ENCODE data around the gene PLEKHA7.

DNA sequence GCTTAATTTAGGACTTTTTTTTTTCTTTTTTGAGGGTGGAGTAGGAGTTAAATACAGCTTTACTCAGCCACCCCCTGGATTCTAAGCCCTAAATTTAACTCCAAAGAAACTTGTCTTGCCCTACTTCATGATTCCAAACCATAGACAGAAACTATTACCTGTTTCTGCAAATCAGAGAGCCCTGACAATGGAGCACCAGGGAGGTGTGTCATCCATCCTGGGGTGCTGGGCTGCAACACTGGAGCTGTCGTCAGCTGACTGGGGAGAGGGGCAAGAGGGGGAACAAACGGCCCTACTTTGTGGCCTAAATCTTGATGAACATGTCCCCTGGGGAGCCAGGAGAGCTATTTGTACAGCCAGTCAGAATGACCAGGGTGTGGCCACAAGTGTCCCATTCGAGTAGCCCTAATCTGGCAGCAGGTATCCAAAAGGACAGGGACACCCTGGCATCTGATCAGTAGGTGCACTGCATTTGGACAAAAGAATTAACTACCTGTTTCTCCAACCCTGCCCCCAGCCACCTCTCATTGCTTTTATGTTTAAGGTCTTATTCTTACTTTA is 50.8 kb downstream of the PLEKHA7 start:
- no peak for TF ChIP-seq POLR2AphosphoS5 (IDR thresholded peaks at IDR 0.05)
- TF ChIP-seq CTCF (IDR thresholded peaks at IDR 0.05), result no peak
- TF ChIP-seq POLR2A (IDR thresholded peaks at IDR 0.05), result no peak
